Gastroesophageal sphincter (tissue), 3 donors: Measurements from ENCODE around the gene USP47.

Experiments used
- CTCF ChIP-seq, 4 experiments: fragments of 200-600 bp in 2 of 4; fragments of 450-650 bp in 2 of 4; sonication (generic) in 1 of 4; IDR thresholded peaks; one replicate each; pipeline ENCODE4 v1.5.1; 2017 to 2019; ENCODE audit warnings: antibody characterized with exemption in 4 of 4, mild to moderate bottlenecking in 2 of 4, moderate library complexity in 2 of 4
- POLR2AphosphoS5 ChIP-seq: sonication (generic); formaldehyde crosslinking; IDR thresholded peaks from one replicate; pipeline ENCODE4 v1.6.1; 2017; ENCODE audit warnings: antibody characterized with exemption

GRCh38 chr11:12007769-12008737, 166.3 kb downstream of the USP47 start, which contains the start of gene DKK3:
- no peak for TF ChIP-seq POLR2AphosphoS5
- no peak for TF ChIP-seq CTCF (IDR thresholded peaks at IDR 0.05)
